T-helper 9 cell (primary cell): ENCODE measurements around the gene RHOD.

Experiments used
- DNase-seq: peaks from one replicate; pipeline ENCODE4 v3.0.0-alpha.2; 2020

RHOD gene

GRCh38 chr11:67062526-67063373 is 6.1 kb downstream of the RHOD start:
- DNase-seq = no peak

DNA sequence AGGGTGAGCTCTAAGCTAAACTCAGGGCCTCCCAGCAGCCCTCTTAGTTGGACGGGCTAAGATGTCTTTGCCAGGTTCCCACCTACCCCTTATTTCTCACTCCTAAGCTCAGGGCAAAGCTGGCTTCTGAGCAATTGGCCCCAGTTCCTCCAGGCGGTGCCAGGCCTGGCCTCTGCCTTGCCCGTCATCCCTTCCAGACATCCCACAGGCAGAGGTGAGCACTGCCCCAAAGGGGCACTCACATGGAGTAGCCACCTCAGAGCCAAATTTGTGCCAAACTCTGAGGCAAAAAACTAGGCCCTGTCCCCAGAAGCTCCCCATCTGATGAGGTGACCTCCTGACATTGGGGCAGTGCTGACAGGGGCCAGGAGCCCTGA is 9.7 kb downstream of the RHOD start:
- DNase-seq = no peak

DNA sequence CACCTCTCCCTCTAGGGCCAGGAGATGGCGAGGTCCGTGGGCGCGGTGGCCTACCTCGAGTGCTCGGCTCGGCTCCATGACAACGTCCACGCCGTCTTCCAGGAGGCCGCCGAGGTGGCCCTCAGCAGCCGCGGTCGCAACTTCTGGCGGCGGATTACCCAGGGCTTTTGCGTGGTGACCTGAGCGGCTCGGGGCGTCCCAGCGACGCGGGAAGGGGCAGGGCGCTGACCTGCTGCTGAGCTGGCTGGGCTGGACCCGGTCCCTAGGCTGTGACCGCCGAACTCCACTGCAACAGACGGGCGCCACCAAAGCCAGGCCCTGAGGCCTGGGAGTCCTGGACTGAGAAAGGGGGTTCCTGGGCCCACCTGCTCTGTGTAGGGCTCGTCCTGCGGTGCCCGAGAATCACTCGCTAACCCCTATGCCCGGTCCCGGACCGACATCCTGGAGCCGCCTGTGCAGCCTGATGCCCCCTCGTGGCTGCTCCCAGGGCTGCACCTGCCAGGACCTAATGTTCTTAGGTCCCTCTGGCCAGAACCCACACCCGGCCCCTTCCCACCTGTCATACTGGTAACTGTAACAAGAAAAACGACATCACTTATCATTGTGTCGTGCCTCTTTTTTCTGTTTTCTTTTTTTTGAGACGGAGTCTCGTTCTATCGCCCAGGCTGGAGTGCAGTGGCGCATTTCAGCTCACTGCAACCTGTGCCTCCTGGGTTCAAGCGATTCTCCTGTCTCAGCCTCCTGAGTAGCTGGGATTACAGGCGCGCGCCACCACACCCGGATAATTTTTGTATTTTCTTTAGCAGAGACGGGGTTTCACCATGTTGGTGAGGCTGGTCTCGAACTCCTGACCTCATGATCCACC is 15.0 kb downstream of the RHOD start:
- DNase-seq = peak; percentile 60

- no peak for DNase-seq
Observed at GRCh38 chr11:67072295-67072694, 15.6 kb downstream of the RHOD start.

DNA sequence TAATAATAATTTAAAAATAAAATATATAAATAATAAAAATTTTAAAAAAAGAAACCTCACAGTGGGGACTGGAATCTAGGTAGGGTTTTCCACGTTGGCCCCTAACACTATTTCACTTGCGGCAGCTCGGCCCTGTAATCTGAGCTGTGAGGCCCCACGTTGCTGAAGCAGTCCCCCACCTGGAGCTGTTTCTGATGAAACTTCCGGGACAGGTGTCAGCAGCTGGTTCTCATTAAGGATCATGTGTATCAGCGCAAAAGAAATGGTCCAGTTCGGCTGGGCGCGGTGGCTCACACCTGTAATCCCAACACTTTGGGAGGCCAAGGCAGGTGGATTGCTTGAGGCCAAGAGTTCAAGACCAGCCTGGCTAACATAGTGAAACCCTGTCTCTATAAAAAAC is 17.3 kb downstream of the RHOD start:
- DNase-seq = no peak

DNA sequence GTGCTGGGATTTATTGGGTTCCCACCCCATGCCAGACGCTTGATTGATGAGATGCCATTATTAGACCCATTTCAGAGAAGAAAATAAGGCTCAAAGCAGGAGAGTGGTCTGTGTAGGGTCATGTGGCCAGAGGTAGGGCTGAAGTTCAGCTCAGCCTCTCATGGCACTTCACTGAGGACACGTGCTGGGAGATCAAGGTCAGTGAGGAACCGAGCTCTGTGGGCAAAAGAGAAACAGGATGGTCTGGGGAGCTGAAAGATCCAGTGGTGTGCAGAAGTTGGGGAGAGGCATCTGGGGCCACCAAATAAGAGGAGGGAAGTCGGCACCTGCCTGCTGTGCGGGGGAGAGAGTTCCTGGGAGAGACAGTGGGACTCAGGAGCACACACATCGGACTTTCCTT is 19.6 kb downstream of the RHOD start:
- DNase-seq = no peak

GRCh38 chr11:67079065-67079705 is 22.5 kb downstream of the RHOD start:
- no peak for DNase-seq

- no peak for DNase-seq
Observed at GRCh38 chr11:67082071-67082791, 25.6 kb downstream of the RHOD start.

DNA sequence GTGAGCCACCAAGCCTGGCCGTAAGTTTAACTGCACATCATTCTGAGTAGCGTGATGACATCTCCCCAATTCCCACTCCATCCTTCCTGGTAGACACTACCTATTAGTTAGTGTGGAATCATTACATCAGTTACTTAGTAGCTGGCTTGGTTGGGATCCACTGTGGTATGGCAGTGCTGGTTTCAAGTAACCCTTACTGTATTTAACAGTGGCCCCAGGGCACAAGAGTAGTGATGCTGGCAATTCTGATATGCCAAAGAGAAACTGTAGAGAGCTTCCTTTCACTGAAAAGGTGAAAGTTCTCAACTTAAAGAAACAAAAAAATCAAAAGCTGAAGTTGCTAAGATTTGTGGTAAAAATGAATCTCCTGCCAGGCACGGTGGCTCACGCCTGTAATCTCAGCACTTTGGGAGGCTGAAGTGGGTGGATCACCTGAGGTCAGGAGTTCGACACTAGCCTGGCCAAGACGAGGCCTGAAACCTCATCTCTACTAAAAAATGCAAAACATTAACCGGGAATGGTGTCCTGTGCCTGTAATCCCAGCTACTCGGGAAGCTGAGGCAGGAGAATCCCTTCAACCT is 27.2 kb downstream of the RHOD start:
- DNase-seq = no peak

DNA sequence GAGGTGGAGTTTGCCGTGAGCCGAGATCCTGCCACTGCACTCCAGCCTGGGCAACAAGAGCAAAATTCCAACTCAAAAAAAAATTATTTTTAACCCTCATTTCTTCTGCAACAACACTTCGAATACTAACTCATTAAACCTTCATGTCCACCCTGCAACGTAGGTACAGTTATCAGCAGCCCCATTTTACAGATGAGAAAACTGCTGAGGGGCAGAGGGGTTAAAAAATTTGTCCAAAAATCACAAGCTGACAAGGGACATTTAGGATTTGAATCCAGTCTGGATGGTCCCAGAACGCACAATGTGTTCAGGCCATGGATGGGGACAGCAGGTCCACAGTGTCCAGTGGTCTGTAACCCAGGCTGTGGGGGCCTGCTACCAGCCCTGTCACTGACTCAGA is 29.0 kb downstream of the RHOD start:
- no peak for DNase-seq

DNA sequence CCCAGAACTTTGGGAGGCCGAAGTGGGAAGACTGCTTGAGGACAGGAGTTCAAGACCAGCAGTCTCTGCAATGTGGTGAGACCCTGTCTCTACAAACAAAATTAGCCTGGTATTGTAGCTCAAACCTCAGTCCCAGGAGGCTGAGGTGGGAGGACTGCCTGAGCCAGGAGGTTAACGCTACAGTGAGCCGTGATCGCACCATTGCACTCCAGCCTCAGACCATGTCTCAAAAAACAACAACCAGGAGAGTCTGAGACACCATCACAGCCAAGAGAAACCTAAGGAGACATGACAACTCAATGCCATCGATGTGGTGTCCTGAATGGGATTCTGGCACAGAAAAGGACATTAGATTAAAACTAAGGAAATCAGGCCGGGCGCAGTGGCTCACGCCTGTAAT is 34.1 kb downstream of the RHOD start:
- DNase-seq = no peak

- DNase-seq = no peak
Observed at GRCh38 chr11:67095214-67095507, 38.5 kb downstream of the RHOD start.

DNA sequence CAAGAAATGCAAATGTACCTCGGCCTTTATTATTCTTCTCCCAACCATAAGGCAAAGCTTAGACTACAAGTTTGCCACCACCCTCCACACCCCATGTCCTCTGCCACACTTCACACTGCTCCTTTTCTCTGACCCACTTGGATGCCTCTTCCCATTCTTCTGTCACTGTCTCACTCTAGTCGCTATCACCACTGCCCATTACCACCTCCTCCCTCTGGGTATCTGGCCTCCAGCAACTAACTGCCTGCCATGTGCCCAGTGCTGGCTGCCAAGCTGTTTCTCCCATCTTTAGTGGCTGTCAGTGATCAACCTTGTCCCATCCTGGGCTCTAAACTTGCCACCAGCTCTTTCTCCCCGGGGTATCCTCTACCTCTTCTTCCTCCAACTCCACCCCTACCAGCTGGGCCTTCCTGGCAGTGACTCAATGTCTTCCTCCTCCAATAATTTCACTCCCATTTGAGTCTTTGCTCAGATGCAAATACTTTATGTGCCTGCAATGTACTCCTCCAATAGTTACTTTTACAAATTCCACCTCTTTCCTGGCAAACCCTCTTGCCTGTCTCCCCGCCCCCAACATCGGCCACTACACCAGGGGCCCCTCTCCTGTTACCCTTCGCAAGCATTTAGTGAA is 42.3 kb downstream of the RHOD start:
- DNase-seq = no peak

DNA sequence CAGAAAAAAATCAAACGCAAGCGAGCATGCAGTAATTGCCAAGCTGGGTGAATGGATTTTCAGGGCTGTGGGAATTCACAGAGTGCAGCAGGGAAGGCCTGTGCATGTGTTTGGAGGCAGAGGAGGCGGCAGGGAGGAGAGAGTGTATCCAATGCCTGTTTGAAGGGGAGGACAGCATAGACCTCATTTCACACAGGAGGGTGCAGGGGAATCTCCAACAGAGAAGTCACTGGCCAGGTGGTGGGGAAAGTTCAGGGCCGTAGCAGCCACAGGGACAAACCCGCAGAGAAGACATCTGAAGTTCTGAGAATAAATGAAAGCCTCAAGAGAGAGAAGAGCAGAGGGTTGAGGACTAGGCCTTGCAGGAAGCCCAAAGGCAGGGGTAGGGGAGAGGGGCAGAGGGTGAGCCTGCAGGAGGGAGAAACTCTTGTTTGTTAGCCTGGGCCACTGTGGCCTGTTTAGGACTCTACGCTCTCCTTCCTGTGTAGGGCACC is 43.2 kb downstream of the RHOD start:
- no peak for DNase-seq

DNA sequence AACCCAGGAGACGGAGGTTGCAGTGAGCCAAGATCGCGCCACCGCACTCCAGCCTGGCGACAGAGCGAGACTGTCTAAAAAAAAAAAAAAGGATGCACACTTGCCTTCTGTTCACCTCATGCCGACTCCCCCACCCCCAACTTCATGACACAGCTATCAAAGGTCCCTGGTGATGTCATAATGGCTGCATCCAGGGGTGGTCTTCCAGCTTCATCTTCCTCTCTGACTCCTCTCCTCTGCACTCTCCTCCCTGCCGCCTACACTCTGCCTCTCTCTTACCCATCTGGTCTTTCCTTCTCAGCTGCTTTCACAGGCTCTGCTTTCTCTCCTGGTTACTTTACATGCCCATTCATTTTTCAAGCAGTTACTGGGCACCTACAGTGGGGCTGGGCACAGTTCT is 46.0 kb downstream of the RHOD start:
- DNase-seq = no peak

GRCh38 chr11:67105964-67106363 is 49.3 kb downstream of the RHOD start:
- no peak for DNase-seq

DNA sequence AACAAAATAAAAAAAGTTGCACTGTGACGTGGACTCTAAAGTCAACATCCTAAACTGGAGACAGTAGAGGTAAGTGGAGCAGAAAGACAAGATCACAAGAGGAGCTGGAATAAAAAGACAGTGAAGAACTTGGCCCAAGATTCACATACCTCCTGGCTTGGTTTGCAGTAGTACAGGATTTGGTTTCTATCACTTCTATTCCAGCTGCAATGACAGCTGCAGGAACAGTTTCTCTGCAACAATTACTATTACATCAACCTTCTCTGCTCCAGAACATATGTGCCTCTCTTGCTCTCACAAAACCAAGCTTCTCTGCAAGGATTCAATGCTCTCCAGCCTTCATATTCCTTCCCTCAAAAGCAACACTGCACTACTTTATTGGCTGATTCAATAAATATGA is 54.6 kb downstream of the RHOD start:
- DNase-seq = no peak

DNA sequence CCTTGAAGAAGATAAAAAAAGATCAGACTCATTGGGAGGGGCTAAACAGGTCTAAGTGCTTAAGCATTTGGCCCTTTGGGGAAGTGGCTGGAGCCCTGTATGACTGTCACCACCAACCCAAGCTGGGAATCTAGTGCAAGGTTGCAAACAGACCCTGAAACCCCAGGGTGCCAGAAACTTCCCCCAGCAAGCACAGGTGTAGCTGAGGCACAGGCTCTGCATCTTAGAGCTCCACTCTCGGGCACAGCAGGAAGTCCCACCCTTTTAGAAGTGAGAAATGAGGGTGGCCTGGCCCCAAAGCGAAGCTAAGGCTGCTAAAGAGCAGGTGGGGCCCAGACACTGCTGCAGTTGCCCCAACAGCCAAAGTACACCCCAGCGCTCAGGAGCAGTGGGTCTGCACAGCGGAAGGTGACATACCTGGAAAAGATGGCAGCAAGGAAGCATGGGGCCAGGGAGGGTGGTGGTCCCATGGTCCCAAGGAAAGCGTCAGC is 56.6 kb downstream of the RHOD start:
- no peak for DNase-seq

DNA sequence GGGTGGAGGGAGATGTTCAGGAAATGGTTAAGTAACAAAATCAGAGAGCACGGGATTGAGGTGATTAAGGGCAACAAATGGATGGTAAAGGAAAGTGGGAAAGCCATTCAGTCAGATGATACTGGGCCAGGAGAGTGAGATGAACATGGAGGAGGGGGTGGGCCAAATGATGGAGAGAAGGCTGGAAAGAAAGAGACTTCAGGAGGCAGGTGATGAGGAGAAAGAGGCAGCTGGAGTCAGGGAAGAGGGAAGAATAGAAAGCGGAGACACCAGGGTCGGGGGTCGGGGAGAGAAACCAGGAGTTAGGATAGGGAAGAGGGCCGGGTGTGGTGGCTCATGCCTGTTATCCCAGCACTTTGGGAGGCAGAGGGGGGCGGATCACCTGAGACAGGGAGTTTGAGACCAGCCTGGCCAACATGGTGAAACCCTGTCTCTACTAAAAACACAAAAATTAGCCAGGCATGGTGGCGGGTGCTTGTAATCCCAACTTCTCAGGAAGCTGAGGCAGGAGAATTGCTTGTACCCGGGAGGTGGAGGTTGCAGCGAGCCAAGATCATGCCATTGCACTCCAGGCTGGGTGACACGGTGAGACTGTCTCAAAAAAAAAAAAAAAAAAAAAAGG is 57.7 kb downstream of the RHOD start:
- DNase-seq = no peak

- DNase-seq = no peak
Observed at GRCh38 chr11:67116758-67117105, 60.1 kb downstream of the RHOD start.

DNA sequence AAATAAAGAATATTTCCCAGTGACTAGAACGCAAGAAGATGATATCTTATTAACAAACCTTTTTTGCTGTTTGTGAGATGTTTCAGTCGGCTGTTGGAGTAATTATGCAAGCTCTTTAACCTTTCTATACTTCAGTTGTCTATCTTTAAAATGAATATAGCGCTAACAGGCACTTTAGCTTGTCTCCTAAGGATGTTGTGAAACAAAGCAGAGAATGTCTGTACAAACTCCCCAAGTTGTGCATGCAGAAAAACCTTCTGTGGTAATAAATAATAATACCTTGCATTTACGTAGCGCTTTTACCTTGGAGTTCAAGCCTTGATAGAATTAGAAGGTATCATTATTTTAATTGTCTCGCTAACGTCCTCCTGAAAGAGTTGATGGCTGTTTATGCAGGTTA is 60.5 kb downstream of the RHOD start:
- no peak for DNase-seq
